Neural progenitor cell (in vitro differentiated cells): ENCODE data around the gene FAM149A.

ENCODE experiments used
- EZH2 ChIP-seq: fragments of 200-600 bp; sonication (generic); IDR thresholded peaks from 2 replicates; pipeline ENCODE4 v1.6.1; 2017; ENCODE audit warnings: antibody characterized with exemption, mild to moderate bottlenecking, moderate library complexity
- EZH2phosphoT487 ChIP-seq: fragments of 200-600 bp; sonication (generic); IDR thresholded peaks from 2 replicates; pipeline ENCODE4 v1.6.1; 2017; ENCODE audit warnings: antibody characterized with exemption
- TF ChIP-seq, protein P1 (sequence below): fragments of 200-600 bp; sonication (generic); IDR thresholded peaks from 2 replicates; pipeline ENCODE4 v1.5.1; 2017; ENCODE audit warnings: antibody characterized with exemption, mild to moderate bottlenecking

- no peak for TF ChIP-seq EZH2phosphoT487
- TF ChIP-seq EZH2, result no peak
- TF ChIP-seq, protein P1, sequence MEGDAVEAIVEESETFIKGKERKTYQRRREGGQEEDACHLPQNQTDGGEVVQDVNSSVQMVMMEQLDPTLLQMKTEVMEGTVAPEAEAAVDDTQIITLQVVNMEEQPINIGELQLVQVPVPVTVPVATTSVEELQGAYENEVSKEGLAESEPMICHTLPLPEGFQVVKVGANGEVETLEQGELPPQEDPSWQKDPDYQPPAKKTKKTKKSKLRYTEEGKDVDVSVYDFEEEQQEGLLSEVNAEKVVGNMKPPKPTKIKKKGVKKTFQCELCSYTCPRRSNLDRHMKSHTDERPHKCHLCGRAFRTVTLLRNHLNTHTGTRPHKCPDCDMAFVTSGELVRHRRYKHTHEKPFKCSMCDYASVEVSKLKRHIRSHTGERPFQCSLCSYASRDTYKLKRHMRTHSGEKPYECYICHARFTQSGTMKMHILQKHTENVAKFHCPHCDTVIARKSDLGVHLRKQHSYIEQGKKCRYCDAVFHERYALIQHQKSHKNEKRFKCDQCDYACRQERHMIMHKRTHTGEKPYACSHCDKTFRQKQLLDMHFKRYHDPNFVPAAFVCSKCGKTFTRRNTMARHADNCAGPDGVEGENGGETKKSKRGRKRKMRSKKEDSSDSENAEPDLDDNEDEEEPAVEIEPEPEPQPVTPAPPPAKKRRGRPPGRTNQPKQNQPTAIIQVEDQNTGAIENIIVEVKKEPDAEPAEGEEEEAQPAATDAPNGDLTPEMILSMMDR, result peak; percentile 59
Observed at GRCh38 chr4:186132577-186133242, 28.2 kb downstream of the FAM149A start.
